ENCODE measurements around the gene RANBP10. TPM values are rescaled to one million over a fixed set of nuclear protein-coding genes. Genes with fewer than 3 reads are reported as not detected.

The RANBP10 gene
- total RNA-seq, 1 experiment from 2014 or later = 13.4 TPM

DNA sequence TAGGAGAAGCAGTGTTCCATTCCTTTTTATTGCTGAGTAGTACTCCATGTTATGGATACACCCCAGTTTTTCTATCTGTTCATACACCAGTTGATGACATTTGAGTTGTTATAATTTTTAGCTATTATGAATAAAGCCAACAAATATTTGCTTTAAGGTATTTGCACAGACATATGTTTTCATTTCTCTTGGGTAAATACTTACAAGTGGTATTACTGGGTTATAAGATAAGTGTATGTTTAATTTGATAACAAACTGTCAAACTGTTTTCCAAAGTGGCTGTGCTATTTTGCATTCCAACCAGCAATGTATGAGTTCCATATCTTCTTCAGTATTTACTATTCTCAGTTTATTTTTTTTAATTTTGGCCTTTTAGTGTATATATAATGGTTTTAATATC lies 59.5 kb downstream of the RANBP10 start:
- no peak for DNase-seq (ENCODE audit: low read depth, low spot score)
- in situ Hi-C loops (cut with HindIII; ENCODE audit: low pct_unique_long_range_greater_than_20kb, low sequenced_read_pairs) (no loop called here), intact Hi-C loops (cut with micrococcal nuclease; ENCODE audit: unreplicated experiment) (no loop called here)
- H3K4me1 ChIP-seq (ENCODE audit: control insufficient read depth, insufficient read depth, low read length) = no peaks in the 10 kb centered on the region
- ChIA-PET POLR2A (no interaction called here), CTCF (no interaction called here)
- no peak overlapping the region for H3K27ac ChIP-seq (ENCODE audit: low read length)
- TSS peak; percentile 46 for BruUV-seq (replicated peaks)
- no peaks in the 10 kb centered on the region for H3K27me3 ChIP-seq (ENCODE audit: control insufficient read depth, insufficient read depth, low read length)
- H3K4me3 ChIP-seq (ENCODE audit: low read depth in 2 of 2, low read length in 2 of 2) = no peak overlapping the region
- no peak for ATAC-seq
- H3K36me3 ChIP-seq (ENCODE audit: control insufficient read depth, insufficient read depth, low read length) = no peaks in the 10 kb centered on the region
- TF ChIP-seq, protein P1, sequence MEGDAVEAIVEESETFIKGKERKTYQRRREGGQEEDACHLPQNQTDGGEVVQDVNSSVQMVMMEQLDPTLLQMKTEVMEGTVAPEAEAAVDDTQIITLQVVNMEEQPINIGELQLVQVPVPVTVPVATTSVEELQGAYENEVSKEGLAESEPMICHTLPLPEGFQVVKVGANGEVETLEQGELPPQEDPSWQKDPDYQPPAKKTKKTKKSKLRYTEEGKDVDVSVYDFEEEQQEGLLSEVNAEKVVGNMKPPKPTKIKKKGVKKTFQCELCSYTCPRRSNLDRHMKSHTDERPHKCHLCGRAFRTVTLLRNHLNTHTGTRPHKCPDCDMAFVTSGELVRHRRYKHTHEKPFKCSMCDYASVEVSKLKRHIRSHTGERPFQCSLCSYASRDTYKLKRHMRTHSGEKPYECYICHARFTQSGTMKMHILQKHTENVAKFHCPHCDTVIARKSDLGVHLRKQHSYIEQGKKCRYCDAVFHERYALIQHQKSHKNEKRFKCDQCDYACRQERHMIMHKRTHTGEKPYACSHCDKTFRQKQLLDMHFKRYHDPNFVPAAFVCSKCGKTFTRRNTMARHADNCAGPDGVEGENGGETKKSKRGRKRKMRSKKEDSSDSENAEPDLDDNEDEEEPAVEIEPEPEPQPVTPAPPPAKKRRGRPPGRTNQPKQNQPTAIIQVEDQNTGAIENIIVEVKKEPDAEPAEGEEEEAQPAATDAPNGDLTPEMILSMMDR (IDR thresholded peaks at IDR 0.05) = no peak
- no peak for TF ChIP-seq SIN3A (IDR thresholded peaks at IDR 0.05; ENCODE audit: borderline replicate concordance, insufficient read depth, low read depth, low read length)
- TF ChIP-seq, protein P2, sequence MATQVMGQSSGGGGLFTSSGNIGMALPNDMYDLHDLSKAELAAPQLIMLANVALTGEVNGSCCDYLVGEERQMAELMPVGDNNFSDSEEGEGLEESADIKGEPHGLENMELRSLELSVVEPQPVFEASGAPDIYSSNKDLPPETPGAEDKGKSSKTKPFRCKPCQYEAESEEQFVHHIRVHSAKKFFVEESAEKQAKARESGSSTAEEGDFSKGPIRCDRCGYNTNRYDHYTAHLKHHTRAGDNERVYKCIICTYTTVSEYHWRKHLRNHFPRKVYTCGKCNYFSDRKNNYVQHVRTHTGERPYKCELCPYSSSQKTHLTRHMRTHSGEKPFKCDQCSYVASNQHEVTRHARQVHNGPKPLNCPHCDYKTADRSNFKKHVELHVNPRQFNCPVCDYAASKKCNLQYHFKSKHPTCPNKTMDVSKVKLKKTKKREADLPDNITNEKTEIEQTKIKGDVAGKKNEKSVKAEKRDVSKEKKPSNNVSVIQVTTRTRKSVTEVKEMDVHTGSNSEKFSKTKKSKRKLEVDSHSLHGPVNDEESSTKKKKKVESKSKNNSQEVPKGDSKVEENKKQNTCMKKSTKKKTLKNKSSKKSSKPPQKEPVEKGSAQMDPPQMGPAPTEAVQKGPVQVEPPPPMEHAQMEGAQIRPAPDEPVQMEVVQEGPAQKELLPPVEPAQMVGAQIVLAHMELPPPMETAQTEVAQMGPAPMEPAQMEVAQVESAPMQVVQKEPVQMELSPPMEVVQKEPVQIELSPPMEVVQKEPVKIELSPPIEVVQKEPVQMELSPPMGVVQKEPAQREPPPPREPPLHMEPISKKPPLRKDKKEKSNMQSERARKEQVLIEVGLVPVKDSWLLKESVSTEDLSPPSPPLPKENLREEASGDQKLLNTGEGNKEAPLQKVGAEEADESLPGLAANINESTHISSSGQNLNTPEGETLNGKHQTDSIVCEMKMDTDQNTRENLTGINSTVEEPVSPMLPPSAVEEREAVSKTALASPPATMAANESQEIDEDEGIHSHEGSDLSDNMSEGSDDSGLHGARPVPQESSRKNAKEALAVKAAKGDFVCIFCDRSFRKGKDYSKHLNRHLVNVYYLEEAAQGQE (IDR thresholded peaks at IDR 0.05; ENCODE audit: insufficient read depth in 1 of 2, low read depth in 2 of 2, low read length in 1 of 2) = no peak
- TF ChIP-seq TCF7L2 (IDR thresholded peaks at IDR 0.05; ENCODE audit: low read depth, low read length) = no peak
- TF ChIP-seq POLR2AphosphoS5 (IDR thresholded peaks at IDR 0.05; ENCODE audit: low read depth, low read length) = no peak
- no peaks in the 10 kb centered on the region for H3K9me3 ChIP-seq (ENCODE audit: control insufficient read depth, insufficient read depth, low read depth, low read length)

DNA sequence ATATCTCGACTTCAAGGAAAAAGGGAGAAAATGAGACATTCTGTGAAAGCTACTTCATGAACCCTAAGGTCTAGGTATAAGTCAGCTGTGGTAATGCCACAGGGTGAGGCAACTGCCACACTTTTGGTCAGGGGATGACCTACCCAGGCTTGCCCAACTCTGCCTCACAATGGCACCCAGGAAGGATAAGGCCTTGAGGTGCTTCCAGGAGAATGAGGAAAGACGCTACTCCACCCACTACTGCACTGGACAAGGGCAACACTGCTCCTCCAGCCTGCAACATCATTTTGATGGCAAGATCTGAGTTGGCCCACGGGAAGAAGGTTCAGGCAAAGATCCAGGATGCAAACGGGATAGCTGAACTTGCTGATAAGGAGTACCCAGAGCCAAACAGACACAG lies 65.2 kb downstream of the RANBP10 start:
- no peak overlapping the region for H3K4me3 ChIP-seq (ENCODE audit: low read depth in 2 of 2, low read length in 2 of 2)
- ChIA-PET CTCF (no interaction called here), POLR2A (no interaction called here)
- DNase-seq (ENCODE audit: low read depth, low spot score) (no peak), ATAC-seq (no peak)
- no peaks in the 10 kb centered on the region for H3K4me1 ChIP-seq (ENCODE audit: control insufficient read depth, insufficient read depth, low read length)
- no peaks in the 10 kb centered on the region for H3K27me3 ChIP-seq (ENCODE audit: control insufficient read depth, insufficient read depth, low read length)
- no peaks in the 10 kb centered on the region for H3K9me3 ChIP-seq (ENCODE audit: control insufficient read depth, insufficient read depth, low read depth, low read length)
- no peak overlapping the region for H3K27ac ChIP-seq (ENCODE audit: low read length)
- in situ Hi-C loops (cut with HindIII; ENCODE audit: low pct_unique_long_range_greater_than_20kb, low sequenced_read_pairs) = no loop called here
- H3K36me3 ChIP-seq (ENCODE audit: control insufficient read depth, insufficient read depth, low read length) = no peaks in the 10 kb centered on the region
- no TSS peak for BruUV-seq (replicated peaks)
- TF ChIP-seq, protein P1 (IDR thresholded peaks at IDR 0.05) = no peak
- TF ChIP-seq POLR2AphosphoS5 (IDR thresholded peaks at IDR 0.05; ENCODE audit: low read depth, low read length) (no peak), TCF7L2 (IDR thresholded peaks at IDR 0.05; ENCODE audit: low read depth, low read length) (no peak), SIN3A (IDR thresholded peaks at IDR 0.05; ENCODE audit: borderline replicate concordance, insufficient read depth, low read depth, low read length) (no peak)
- TF ChIP-seq, protein P2 (IDR thresholded peaks at IDR 0.05; ENCODE audit: insufficient read depth in 1 of 2, low read depth in 2 of 2, low read length in 1 of 2) = no peak
- intact Hi-C loops (cut with micrococcal nuclease; ENCODE audit: unreplicated experiment) = no loop called here
